SU-DHL-6 (cell line): ENCODE measurements around the gene LRRFIP1.

Experiments used
- H2AFZ ChIP-seq: fragments of 200-600 bp; sonication (generic); 2 replicates; pipeline ENCODE4 v1.6.1; 2014; ENCODE audit warnings: low read depth, mild to moderate bottlenecking, moderate library complexity, mixed read lengths, antibody characterized with exemption, low read length; ENCODE audit not compliant: severe bottlenecking
- H3F3A ChIP-seq: fragments of 200-600 bp; shearing (Covaris generic); 2 replicates; pipeline ENCODE4 v1.6.0; 2016; ENCODE audit warnings: antibody characterized with exemption, mild to moderate bottlenecking; ENCODE audit not compliant: insufficient read depth
- H3K27ac ChIP-seq: fragments of 200-600 bp; sonication (generic); 2 replicates; pipeline ENCODE4 v1.5.1; 2016; ENCODE audit warnings: low read depth, mild to moderate bottlenecking, low read length, moderate library complexity, mixed read lengths
- H3K27me3 ChIP-seq: fragments of 200-600 bp; sonication (generic), shearing (Covaris generic); 2 replicates; pipeline ENCODE4 v1.6.0; 2014; ENCODE audit warnings: mild to moderate bottlenecking, low read length
- H3K36me3 ChIP-seq: fragments of 200-600 bp; sonication (generic); 2 replicates; pipeline ENCODE4 v1.6.1; 2014; ENCODE audit warnings: mild to moderate bottlenecking, low read length, mixed read lengths
- H3K4me2 ChIP-seq: fragments of 300-600, 200-600 bp; shearing (Covaris generic), sonication (generic); 2 replicates; pipeline ENCODE4 v1.6.0; 2014; ENCODE audit warnings: low read length, low read depth, mild to moderate bottlenecking; ENCODE audit not compliant: poor library complexity, severe bottlenecking
- H3K4me3 ChIP-seq: fragments of 200-600 bp; sonication (generic); 2 replicates; pipeline ENCODE4 v1.5.1; 2014; ENCODE audit warnings: antibody characterized with exemption, low read length, mild to moderate bottlenecking, mixed read lengths; ENCODE audit not compliant: insufficient read depth, poor library complexity, severe bottlenecking
- H3K79me2 ChIP-seq: fragments of 200-600 bp; sonication (generic); 2 replicates; pipeline ENCODE4 v1.6.1; 2014; ENCODE audit warnings: mild to moderate bottlenecking, low read length, moderate library complexity; ENCODE audit not compliant: insufficient read depth
- H3K9ac ChIP-seq: fragments of 200-600 bp; sonication (generic); 2 replicates; pipeline ENCODE4 v1.7.0; 2014; ENCODE audit warnings: mild to moderate bottlenecking, low read length
- H3K9me2 ChIP-seq: fragments of 200-600 bp; sonication (generic); replicated peaks from 2 replicates; pipeline ENCODE4 v1.6.1; 2014; ENCODE audit warnings: low read length; ENCODE audit not compliant: insufficient read depth
- H3K9me3 ChIP-seq: fragments of 200-600 bp; sonication (generic); 2 replicates; pipeline ENCODE4 v1.6.1; 2014; ENCODE audit warnings: low read length, mixed read lengths; ENCODE audit not compliant: insufficient read depth
- H4K20me1 ChIP-seq: fragments of 200-600 bp; sonication (generic); 2 replicates; pipeline ENCODE4 v1.6.1; 2014; ENCODE audit warnings: low read depth, mild to moderate bottlenecking, antibody characterized with exemption, low read length, moderate library complexity, mixed read lengths
- EZH2phosphoT487 ChIP-seq: fragments of 200-600 bp; sonication (generic), shearing (Covaris generic); conservative IDR thresholded peaks from 2 replicates; pipeline ENCODE4 v1.6.1; 2018; ENCODE audit warnings: mild to moderate bottlenecking, antibody characterized with exemption, low read length, moderate library complexity, mixed read lengths
- TF ChIP-seq, protein P1 (sequence below): fragments of 200-600 bp; sonication (generic); IDR thresholded peaks from one replicate; pipeline ENCODE4 v1.5.1; 2017; ENCODE audit warnings: antibody characterized with exemption, mild to moderate bottlenecking, low read length, moderate library complexity; ENCODE audit not compliant: insufficient read depth, poor library complexity, severe bottlenecking

LRRFIP1 gene

DNA sequence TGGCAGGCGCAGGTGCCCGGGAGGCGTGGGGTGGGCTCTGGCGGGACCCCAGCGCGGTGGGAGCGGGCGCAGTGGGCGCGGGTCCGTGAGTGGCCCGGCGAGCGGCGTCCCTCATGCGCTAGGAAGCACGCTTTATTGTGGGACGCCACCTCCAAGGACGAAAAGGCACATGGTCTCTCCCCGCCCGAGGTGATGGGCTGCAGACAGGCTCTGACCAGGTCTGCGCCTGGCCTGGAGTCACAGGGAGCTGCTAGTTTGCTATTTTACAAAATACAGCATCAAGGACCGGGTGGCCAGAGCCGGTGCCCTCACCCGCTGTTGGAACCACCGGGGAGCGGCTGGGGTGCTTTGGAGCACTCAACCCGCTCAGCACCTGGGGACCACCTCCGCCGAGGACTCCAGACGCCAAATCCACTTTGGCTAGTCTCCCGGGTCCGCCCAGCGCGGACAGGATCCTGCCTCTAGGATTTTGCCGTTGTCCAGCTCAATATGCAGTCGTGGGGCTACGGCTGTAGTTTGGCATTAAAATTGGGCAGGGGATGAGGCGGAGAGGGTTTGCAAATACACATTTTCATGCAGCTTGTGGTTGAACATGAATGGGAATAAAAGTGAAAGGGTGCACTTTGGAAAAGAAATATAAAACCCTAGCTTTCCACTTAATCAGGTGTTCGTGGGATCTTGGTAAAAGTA is 65.4 kb downstream of the LRRFIP1 start:
- peak overlapping the region; percentile 81 for H3K9ac ChIP-seq
- H3K27me3 ChIP-seq, result no peaks in the 10 kb centered on the region
- peak overlapping the region; percentile 94 for H3K4me2 ChIP-seq
- H3K27ac ChIP-seq, result peak overlapping the region; percentile 54
- H4K20me1 ChIP-seq, result 0 out of 2 replicates have a peak, but pooled peaks cover 2% of the 10 kb centered on the region
- H3F3A ChIP-seq, result peaks cover 9% of the 10 kb centered on the region; the same call in 1 of the 2 replicates
- no peaks in the 10 kb centered on the region for H3K9me2 ChIP-seq
- TF ChIP-seq, protein P1, sequence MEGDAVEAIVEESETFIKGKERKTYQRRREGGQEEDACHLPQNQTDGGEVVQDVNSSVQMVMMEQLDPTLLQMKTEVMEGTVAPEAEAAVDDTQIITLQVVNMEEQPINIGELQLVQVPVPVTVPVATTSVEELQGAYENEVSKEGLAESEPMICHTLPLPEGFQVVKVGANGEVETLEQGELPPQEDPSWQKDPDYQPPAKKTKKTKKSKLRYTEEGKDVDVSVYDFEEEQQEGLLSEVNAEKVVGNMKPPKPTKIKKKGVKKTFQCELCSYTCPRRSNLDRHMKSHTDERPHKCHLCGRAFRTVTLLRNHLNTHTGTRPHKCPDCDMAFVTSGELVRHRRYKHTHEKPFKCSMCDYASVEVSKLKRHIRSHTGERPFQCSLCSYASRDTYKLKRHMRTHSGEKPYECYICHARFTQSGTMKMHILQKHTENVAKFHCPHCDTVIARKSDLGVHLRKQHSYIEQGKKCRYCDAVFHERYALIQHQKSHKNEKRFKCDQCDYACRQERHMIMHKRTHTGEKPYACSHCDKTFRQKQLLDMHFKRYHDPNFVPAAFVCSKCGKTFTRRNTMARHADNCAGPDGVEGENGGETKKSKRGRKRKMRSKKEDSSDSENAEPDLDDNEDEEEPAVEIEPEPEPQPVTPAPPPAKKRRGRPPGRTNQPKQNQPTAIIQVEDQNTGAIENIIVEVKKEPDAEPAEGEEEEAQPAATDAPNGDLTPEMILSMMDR, result no peak
- no peak for TF ChIP-seq EZH2phosphoT487
- H2AFZ ChIP-seq, result peak overlapping the region; percentile 85
- H3K36me3 ChIP-seq, result no peaks in the 10 kb centered on the region
- peaks cover 33% of the 10 kb centered on the region for H3K79me2 ChIP-seq
- H3K9me3 ChIP-seq, result no peaks in the 10 kb centered on the region
- peak overlapping the region; percentile 82 for H3K4me3 ChIP-seq

DNA sequence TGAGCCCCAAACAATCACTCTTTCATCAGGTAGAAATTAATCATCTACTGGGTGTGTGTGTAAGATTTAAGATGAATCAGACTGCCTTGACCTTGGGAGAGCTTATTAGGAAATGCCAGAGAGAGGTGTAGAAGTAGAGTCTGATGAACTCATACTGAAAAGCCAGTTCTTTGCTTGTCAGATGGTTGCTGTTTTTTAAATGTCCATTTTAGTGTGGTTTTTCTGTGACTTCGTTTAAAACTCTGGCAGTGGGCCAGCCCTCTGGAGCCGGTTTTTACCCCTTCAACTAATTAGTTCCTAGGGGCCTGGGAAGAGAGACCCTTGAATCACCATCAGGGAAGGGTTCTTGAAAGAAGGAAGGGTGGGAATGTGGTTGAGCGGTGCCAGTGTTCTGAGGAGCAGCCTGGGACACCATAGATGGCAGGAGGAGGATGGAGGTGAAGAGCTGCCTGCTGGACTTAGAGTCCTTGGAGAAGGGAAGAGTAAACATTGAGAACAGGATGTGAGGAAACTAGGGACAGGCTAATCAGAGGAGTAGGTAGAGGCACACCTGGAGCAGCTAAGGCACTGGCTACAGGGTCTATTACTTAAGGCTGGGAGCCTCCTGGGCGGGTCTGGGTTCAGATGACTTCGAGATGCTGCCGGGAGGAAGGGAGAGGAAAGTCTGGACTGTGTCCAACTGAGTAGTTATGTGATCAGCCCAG is 66.1 kb downstream of the LRRFIP1 start:
- Histone ChIP-seq H3F3A (peaks cover 9% of the 10 kb centered on the region; the same call in 1 of the 2 replicates), H3K27me3 (no peaks in the 10 kb centered on the region), H4K20me1 (0 out of 2 replicates have a peak, but pooled peaks cover 5% of the 10 kb centered on the region), H3K9ac (peak overlapping the region; percentile 81), H3K9me2 (no peaks in the 10 kb centered on the region), H3K4me2 (peak overlapping the region; percentile 94), H3K36me3 (no peaks in the 10 kb centered on the region), H3K27ac (no peak overlapping the region), H3K9me3 (no peaks in the 10 kb centered on the region), H3K79me2 (peaks cover 40% of the 10 kb centered on the region), H3K4me3 (peak overlapping the region; percentile 82), H2AFZ (no peak overlapping the region)
- TF ChIP-seq, protein P1, result no peak
- no peak for TF ChIP-seq EZH2phosphoT487

DNA sequence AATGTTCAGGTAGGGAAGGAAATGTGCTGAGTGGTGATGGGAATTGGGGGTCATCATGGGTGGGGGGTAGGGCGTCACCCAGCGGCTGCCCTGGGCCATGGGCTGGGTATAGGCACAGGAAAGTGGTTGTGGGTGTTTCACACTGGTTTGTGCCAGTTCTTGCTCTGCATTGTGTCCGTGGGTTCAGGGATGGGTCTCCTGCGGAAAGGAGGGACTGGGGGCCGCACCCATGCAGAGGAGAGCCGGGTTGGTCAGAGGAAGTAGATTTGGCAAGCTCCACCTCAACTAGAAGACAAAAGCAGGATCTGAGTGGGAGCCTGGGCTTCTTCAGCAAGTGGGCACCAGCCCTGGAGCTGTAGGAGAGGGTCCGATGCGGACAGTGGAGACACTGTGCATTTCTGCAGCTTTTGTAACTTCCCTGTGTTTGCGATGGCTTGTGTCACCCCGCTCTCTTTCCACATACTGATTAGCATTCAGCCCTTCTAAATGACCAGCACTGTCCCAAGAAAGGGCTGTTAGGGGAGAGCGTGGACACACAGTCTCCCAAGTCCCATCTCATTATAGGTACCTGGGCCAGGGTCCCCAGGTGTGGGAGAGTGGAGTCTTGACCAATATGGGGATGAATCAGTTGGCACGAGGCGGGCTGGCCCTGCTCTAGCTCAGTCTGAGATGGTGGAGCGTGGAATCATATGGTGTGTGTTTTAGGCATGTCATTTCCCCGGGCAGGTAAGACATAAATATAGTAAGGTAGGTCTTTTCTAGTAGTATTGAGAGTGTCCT is 67.2 kb downstream of the LRRFIP1 start:
- peak overlapping the region; percentile 94 for H3K4me2 ChIP-seq

More for the DNA sequence above, 67.2 kb downstream of the LRRFIP1 start:
- Histone ChIP-seq H3K9me3 (no peaks in the 10 kb centered on the region), H3K36me3 (no peaks in the 10 kb centered on the region), H4K20me1 (0 out of 2 replicates have a peak, but pooled peaks cover 5% of the 10 kb centered on the region), H3K4me3 (peak overlapping the region; percentile 82), H2AFZ (no peak overlapping the region), H3K27ac (no peak overlapping the region), H3K9ac (peak overlapping the region; percentile 81), H3K79me2 (peaks cover 48% of the 10 kb centered on the region), H3F3A (peaks cover 9% of the 10 kb centered on the region; the same call in 1 of the 2 replicates), H3K9me2 (no peaks in the 10 kb centered on the region), H3K27me3 (no peaks in the 10 kb centered on the region)
- TF ChIP-seq, protein P1, result peak; percentile 13
- no peak for TF ChIP-seq EZH2phosphoT487
